Adrenal gland (tissue), 12 donors: Measurements from ENCODE around the gene ACY1. TPM values are rescaled to one million over a fixed set of nuclear protein-coding genes. Genes with fewer than 3 reads are reported as not detected.

ENCODE experiments used
- DNase-seq, 7 donors: peaks; one replicate each; pipeline ENCODE4 v3.0.0-alpha.2; 2019 to 2020
- H3K27ac ChIP-seq, 5 donors: fragments of 200-600 bp; sonication (generic) in 4 of 5; 1 replicate in 3 of 5; 2 replicates in 2 of 5; pipeline versions ENCODE4 v1.5.1 to v1.8.0; 2016 to 2020; ENCODE audit warnings: mild to moderate bottlenecking in 1 of 5
- H3K27me3 ChIP-seq: fragments of 200-600 bp; 2 replicates; pipeline ENCODE4 v1.8.0; 2021
- H3K36me3 ChIP-seq, 2 donors: fragments of 200-600 bp; replicated peaks in 1 of 2; 1 replicate in 1 of 2; 2 replicates in 1 of 2; pipeline versions ENCODE4 v1.5.1 to v1.8.0; 2018 to 2022
- H3K4me1 ChIP-seq, 2 donors: fragments of 200-600 bp; replicated peaks in 1 of 2; 1 replicate in 1 of 2; 2 replicates in 1 of 2; pipeline versions ENCODE4 v1.5.1 to v1.8.0; 2018 to 2021
- H3K4me3 ChIP-seq, 4 donors: fragments of 200-600 bp; sonication (generic) in 3 of 4; one replicate each; pipeline ENCODE4 v1.5.1; 2016 to 2018
- H3K9me3 ChIP-seq, 3 donors: fragments of 200-600 bp; sonication (generic) in 1 of 3; replicated peaks in 1 of 3; 1 replicate in 2 of 3; 2 replicates in 1 of 3; pipeline versions ENCODE4 v1.5.1 to v1.8.0; 2016 to 2021
- CTCF ChIP-seq, 6 experiments: fragments of 450-650 bp in 4 of 6; fragments of 200-600 bp in 2 of 6; sonication (generic) in 1 of 6; IDR thresholded peaks; 1 replicate in 5 of 6; 2 replicates in 1 of 6; pipeline versions ENCODE4 v1.5.1 to v1.8.0; 2016 to 2021; ENCODE audit warnings: antibody characterized with exemption in 6 of 6, mild to moderate bottlenecking in 2 of 6, moderate library complexity in 1 of 6
- POLR2A ChIP-seq, 2 donors: fragments of 450-650 bp; IDR thresholded peaks; one replicate each; pipeline ENCODE4 v1.6.1; 2017; ENCODE audit warnings: antibody characterized with exemption in 2 of 2, mild to moderate bottlenecking in 2 of 2, moderate library complexity in 1 of 2
- WGBS, 4 donors: extraction: QIAGEN DNeasy Blood & Tissue Kit in 2 of 4; methylation state at CpG; one replicate each; pipeline versions ENCODE4 v1.1.5 to v1.1.7; 2013 to 2017; 5-methylcytosine and 5-hydroxymethylcytosine counted together
- intact Hi-C, 2 donors: fragments of 100-400 bp; cut with DNase I; formaldehyde crosslinking; loops; one replicate each; pipeline versions ENCODE4 v1.14.1 to v1.15.0; 2022 to 2023
- polyA plus RNA-seq, 3 donors: library from polyadenylated mRNA; stranded (reverse); fragments of 200-250 nt in 2 of 3; fragments of 350-450 nt in 1 of 3; fragmentation: Illumina TruSeq in 1 of 3; extraction: RNeasy Lipid Tissue Mini Kit (QIAGEN cat#74804) in 1 of 3; gene quantifications; one replicate each; pipeline ENCODE4 v1.2.3, GENCODE V29; 2013 to 2014
- total RNA-seq, 9 donors: library from RNA; depleted of rRNA in 4 of 9; stranded (reverse); fragments of >200 nt in 4 of 9; fragments of 120-200 nt in 1 of 9; fragmentation: NEBNext Ultra II Directional in 1 of 9; extraction: Animal tissue kit (Norgen Biotek cat#: 25700) in 1 of 9; gene quantifications; one replicate each; pipeline versions ENCODE4 v1.1.0 to v1.2.4, GENCODE V29; 2013 to 2023
- donor health status: healthy with polysubstance abuse.
- donor health status: Bipolar disorder and iron deficiency.
- donor health status: DM: yes; HTN: yes; CAD: no.
- donor health status: DM: no; HTN: no; CAD: no.
- donor health status: DM: no; HTN: no; CAD: no.
- donor health status: DM: yes; HTN: yes; CAD: no.

Gene ACY1
- total and polyA plus RNA-seq, 12 donors, result 37.3 to 122 (median 74.2) TPM

- Histone ChIP-seq H3K27me3 (no peaks in the 10 kb centered on the region), H3K9me3 (no peaks in the 10 kb centered on the region), H3K4me3 (no peak overlapping the region), H3K27ac (peak overlapping the region in 3 of 5 donors; percentile 32 to 84 (median 71)), H3K4me1 (peaks cover 17 to 47% of the 10 kb centered on the region in 2 donors), H3K36me3 (no peaks in the 10 kb centered on the region)
- intact Hi-C loops, result no loop called here
- TF ChIP-seq POLR2A (IDR thresholded peaks at IDR 0.05) (no peak), CTCF (IDR thresholded peaks at IDR 0.05) (no peak)
- peak in 4 of 7 donors; percentile 50 to 79 (median 60) for DNase-seq
- WGBS, 4 donors, result 40 to 62% (median 58%) methylated on average over 18 to 20 of the region's 20 CpGs
These were observed 39.2 kb downstream of the ACY1 start for GRCh38 chr3:52022323-52023100.

- H3K27ac ChIP-seq, result peak overlapping the region in 3 of 5 donors; percentile 46 to 84 (median 71)
- peaks cover 17 to 49% of the 10 kb centered on the region in 2 donors for H3K4me1 ChIP-seq
- no peak for DNase-seq
- no peaks in the 10 kb centered on the region for H3K27me3 ChIP-seq
- 30 to 49% (median 44%) methylated on average over 3 of the region's 3 CpGs for WGBS, 4 donors
- no peaks in the 10 kb centered on the region for H3K36me3 ChIP-seq
- no peak for TF ChIP-seq CTCF (IDR thresholded peaks at IDR 0.05)
- no peak for TF ChIP-seq POLR2A (IDR thresholded peaks at IDR 0.05)
- no peak overlapping the region for H3K4me3 ChIP-seq
- no peaks in the 10 kb centered on the region for H3K9me3 ChIP-seq
- intact Hi-C loops, result no loop called here
These were observed 39.9 kb downstream of the ACY1 start for GRCh38 chr3:52023101-52023770.

GRCh38 chr3:52023860-52024764, 40.8 kb downstream of the ACY1 start:
- WGBS, 4 donors, result 61 to 74% (median 68%) methylated on average over 4 to 8 of the region's 8 CpGs
- H3K4me1 ChIP-seq, result peaks cover 17 to 58% of the 10 kb centered on the region in 2 donors

More at GRCh38 chr3:52023860-52024764, 40.8 kb downstream of the ACY1 start:
- Histone ChIP-seq H3K27me3 (no peaks in the 10 kb centered on the region), H3K27ac (peak overlapping the region in 3 of 5 donors; percentile 46 to 84 (median 71)), H3K4me3 (no peak overlapping the region), H3K36me3 (no peaks in the 10 kb centered on the region), H3K9me3 (no peaks in the 10 kb centered on the region)
- intact Hi-C loops, result no loop called here
- peak in 1 of 7 donors; percentile 52 for DNase-seq
- TF ChIP-seq POLR2A (IDR thresholded peaks at IDR 0.05) (no peak), CTCF (IDR thresholded peaks at IDR 0.05) (no peak)
